Right kidney (tissue), 1 donor: ENCODE measurements around the gene UGT2B17.
"Not testable (repeated sequence)": the region's sequence is repeated elsewhere in the genome, so short reads cannot be mapped to it uniquely, and the experiment has no call there.

ENCODE experiments used
- DNase-seq: peaks from one replicate; pipeline ENCODE4 v3.0.0-alpha.2; 2016

The UGT2B17 gene

DNA sequence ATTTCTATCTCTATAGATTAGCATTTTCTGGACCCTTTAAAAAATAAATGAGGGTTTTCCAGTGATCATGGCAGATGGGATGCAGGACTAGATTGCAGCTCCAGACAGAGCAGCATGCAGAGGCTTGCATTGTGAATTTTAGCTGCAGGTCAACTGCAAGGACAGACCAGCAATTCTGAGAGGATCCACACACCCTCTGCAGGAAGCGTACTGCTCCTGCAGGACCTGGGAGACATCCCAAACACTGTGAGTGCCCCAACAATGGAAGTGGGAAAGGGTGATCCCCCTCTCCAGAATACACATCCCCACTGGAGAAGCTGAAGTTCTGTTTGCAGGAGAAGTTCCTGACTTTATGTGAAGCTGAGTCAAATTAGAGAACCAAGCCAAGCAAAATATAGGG, 7.1 kb downstream of the UGT2B17 start:
- DNase-seq = not testable (repeated sequence)

DNA sequence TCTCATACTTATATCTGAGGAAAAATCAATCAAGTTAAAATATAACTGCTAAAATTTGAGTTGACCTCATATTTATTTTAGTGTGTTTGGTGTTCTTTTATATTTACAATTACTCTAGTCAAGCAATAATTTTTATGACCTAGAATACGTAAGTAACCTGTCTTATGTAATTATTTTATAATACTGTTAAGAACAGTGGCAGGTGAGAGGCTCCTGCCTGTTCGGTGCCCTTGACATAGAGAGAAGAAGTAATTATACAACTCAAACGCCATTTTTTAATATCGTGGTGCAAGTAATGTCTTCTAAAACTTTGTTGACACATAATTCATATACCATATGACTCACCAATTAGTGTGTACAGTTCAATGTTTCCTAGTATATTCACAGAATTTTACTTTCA, 7.6 kb downstream of the UGT2B17 start:
- DNase-seq = not testable (repeated sequence)

DNA sequence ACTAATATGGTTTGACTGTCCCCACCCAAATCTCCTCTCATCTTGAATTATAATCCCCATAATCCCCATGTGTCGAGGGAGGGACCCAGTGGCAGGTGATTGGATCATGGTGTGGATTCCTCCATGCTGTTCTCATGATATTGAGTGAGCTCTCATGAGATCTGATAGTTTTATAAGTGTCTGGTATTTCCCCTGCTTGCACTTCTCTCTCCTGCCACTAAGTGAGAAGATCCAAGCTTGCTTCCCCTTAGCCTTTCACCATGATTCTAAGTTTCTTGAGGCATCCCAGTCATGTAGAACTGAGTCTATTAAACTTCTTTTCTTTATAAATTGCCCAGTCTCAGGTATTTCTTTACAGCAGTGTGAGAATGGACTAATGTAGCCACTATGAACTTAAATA, 9.8 kb downstream of the UGT2B17 start:
- not testable (repeated sequence) for DNase-seq

DNA sequence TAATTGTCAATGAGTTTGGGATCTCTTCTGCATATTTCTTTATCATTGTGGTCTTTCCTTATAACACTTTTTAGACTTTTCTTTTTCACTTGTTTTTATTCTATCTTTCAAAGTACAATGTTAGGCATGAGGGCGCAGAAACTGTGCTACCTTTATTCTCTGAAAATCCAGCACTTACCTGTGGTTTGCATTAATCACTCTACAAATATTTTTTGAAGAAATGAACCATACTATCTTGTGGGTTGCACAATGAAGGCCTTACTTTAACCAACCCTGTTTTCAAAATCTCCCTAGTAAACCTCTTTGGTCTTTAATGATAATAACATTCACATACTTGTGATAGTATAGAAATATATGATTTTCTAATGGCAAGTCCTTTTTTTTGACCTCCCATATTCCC, 11.0 kb downstream of the UGT2B17 start:
- not testable (repeated sequence) for DNase-seq

DNA sequence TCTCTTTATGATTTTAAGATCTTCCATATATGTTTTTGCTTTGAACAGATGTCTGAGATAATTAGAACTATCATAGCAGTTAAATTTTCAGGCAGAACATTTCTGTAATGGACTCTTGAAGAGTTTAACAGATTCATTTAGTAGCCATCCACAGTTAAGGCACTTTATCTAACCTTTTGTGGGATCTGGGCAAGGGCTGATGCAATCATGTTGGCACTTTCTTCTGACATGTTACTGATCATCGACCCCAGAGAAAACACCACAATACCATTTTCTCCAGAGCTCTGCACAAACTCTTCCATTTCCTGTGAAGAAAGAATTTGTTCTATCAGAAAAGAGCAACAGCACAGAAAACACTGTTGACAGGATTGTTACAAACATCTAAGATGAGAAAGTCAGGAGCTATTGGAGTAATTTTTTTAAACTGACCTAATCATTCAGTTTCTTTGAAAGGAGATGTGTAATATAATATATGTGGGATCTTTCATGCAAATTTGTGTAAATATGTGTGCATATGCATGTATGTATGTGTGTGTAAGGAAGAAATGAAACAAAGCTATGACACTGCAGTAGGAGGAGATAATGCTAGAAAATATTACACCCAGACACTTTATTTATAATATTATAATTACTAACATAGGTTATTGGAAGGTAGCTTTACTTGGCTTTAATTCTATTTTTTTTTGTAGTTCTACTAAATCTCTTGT, 15.6 kb downstream of the UGT2B17 start:
- not testable (repeated sequence) for DNase-seq

DNA sequence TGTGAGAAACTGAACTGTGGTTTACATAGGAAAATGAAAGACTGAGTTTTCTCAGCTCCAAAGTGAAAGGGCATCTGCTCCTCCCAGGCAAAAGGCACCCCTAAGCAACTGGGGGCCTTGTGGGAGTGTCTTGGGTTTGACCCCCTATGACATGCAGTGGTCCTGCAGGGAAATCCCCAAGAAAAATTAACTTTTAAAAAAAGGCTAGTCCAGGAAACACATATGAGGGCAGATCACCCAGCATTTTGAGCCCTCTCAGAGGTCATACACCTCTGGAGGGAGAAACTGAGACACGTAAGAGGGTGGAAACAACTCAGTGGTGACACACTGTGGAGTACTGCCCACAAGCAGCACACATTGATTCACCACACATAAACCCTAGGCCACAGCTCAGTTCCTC, 22.3 kb downstream of the UGT2B17 start:
- not testable (repeated sequence) for DNase-seq

DNA sequence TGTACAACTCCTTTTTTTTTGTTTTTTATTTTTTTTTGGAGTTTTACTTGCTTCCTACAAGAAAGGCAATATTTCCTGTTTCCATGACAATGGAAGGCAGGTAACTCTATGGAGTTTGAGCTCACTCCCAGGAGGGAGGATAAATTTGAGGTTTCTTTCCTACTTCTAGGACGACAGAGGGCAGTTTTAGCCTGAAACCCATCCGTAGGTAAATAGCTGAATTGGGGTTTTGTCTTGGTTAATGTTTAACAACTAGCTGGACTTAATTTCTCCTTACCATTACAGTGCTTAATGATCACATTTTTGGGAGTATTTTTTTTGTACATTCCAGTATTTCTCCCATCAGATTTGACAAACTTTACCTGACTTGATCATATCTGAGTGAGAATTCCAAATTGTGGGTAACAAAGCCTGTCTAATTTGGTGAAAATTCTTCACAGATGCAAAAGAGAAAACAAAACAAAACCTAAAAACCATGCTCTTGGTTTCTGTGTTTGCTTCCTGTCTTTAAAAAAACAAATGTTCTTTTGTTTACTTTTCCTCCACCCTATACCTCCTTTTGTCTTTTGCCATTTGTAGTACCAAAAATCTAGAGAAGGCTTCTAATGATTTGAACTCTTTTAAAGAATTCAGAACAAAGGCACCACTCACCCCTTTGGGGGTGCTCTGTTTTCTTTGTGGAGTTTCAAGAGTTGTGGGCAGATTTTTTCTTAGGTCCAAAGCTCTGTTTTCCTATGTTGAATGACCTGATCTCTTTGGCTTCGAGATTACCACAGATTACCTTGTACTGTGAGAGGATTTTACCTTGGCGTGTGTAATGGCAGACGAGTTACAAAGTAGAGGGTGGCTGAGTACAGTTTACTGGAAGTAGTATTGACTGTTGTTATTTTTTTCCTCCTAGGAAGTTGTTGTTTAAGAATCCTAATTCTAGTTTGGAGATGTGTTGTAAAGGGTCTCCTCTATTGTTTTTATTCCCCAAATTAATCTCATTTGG, 23.0 kb downstream of the UGT2B17 start:
- DNase-seq = not testable (repeated sequence)

DNA sequence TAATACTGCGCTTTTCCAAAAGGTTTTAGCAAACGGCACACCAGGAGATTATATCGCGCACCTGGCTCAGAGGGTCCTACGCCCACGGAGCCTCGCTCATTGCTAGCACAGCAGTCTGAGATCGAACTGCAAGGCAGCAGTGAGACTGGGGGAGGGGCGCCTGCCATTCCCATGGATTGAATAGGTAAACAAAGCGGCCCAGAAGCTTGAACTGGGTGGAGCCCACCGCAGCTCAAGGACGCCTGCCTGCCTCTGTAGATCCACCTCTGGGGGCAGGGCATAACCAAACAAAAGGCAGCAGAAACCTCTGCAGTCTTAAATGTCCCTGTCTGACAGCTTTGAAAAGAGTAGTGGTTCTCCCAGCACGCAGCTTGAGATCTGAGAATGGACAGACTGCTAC, 33.4 kb downstream of the UGT2B17 start:
- DNase-seq = not testable (repeated sequence)

DNA sequence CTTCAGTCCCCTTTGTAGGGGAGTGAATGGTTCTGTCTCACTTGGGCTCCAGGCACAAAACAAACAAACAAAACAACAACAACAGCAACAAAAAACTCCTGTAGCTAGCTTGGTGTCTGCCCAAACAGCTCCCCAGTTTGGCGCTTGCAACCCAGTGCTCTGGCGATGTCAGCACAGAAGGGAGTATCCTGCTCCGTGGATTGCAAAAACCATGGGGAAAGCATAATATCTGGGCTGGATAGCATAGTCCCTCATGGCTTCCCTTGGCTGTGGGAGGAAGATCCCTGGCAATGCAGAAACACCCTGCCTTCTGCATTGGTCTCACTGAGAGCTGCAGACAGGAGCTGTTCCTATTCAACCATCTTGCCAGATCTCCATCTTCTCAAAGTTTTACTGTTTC, 39.7 kb downstream of the UGT2B17 start:
- DNase-seq = no peak

DNA sequence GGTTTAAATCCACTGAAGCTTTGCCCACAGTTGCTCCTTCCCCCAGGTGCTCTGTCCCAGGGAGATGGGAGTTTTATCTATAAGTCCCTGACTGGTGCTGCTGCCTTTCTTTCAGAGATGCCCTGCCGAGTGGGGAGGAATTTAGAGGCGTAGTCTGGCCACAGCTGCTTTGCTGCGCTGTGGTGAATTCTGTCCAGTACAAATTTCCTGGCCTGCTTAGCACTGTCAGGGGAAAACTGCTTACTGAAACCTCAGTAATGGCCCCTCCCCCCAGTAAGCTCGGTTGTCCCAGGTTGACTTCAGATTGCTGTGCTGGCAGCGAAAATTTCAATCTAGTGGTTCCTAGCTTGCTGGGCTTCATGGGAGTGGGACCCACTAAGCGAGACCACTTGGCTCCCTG, 40.1 kb downstream of the UGT2B17 start:
- DNase-seq = no peak

DNA sequence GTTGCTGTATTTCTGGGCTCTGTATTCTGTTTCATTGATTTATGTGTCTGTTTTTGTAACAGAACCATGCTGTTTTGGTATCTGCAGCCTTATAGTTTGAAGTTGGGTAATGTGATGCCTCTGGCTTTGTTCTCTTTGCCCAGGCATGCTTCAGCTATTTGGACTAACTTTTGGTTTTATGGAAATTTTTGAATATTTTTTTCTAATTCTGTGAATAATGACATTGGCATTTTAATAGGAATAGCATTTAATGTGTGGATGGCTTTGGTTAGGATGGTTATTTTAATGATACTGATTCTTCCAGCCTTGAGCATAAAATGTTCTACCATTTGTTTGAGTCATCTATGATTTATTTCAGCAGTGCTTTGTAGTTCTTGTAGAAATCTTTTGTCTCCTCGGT, 53.9 kb downstream of the UGT2B17 start:
- not testable (repeated sequence) for DNase-seq

DNA sequence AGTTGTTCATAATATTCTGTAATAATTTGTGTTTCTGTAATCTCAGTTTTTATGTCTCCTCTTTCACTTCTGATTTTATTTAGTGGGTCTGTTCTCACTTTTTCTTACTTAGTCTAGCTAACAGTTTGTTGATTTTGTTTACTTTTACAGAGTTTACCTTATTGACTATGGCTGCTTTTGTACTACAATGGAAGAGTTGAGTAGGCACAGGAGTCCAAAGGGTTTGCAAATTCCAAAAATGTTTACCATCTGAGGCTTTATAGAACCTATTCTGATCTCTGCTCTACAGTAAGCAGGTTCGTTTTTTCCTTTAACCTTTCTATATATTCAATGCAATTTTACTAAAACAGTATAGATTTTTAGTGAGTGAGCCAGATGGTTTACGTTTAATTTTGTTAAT, 55.1 kb downstream of the UGT2B17 start:
- DNase-seq = no peak

DNA sequence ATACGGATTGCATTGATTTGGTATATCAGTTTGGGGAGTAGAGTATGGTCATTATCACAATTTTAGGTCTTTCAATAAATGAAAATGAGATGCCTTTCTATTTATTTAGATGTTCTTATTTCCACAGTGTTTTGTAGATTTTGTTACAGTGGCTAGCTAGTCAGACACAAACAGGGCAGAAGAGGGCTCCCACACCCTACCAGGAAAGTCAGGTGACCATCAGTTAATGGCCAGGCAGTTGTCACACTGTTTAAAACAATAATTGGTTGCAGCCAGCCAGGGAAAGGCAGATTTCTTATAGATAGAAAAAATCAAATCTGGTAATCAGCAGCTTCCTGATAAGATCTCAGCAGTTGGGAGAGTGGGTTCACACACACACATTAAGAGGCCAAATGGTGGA, 57.2 kb downstream of the UGT2B17 start:
- DNase-seq = no peak

DNA sequence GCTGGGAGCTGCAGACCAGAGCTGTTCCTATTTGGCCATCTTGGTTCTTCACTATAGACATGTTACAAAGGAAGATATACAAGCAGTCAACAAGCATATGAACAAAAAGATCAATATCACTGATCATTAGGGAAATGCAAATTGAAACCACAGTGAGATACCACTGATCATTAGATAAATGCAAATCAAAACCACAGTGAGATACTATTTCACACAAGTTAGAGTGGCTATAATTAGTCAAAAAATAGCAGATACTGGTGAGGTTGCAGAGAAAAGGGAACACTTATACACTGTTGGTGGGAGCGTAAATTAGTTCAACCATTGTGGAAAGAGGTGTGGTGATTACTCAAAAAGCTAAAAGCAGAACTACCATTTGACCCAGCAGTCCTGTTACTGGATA, 70.7 kb downstream of the UGT2B17 start:
- DNase-seq = not testable (repeated sequence)

DNA sequence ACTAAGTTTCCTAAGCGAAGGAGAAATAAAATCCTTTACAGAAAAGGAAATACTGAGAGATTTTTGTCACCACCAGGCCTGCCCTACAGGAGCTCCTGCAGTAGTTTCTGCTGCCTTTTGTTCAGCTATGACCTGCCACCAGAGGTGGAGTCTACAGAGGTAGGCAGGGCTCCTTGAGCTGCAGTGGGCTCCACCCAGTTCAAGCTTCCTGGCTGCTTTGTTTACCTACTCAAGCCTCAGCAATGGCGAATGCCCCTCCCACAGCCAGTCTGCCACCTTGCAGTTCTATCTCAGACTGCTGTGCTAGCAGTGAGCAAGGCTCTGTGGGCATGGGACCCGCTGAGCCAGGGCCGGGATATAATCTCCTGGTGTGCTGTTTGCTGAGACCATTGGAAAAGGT, 71.3 kb downstream of the UGT2B17 start:
- not testable (repeated sequence) for DNase-seq

DNA sequence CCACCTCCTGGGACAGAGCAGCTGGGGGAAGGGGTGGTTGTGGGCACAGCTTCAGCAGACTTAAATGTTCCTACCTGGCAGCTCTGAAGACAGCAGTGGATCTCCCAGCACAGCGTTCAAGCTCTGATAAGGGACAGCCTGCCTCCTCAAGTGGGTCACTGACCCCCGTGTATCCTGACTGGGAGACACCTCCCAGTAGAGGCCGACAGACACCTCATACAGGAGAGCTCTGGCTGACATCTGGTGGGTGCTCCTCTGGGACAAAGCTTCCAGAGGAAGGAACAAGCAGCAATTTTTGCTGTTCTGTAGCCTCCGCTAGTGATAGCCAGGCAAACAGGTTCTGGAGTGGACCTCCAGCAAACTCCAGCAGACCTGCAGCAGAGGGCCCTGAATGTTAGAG, 72.7 kb downstream of the UGT2B17 start:
- not testable (repeated sequence) for DNase-seq

DNA sequence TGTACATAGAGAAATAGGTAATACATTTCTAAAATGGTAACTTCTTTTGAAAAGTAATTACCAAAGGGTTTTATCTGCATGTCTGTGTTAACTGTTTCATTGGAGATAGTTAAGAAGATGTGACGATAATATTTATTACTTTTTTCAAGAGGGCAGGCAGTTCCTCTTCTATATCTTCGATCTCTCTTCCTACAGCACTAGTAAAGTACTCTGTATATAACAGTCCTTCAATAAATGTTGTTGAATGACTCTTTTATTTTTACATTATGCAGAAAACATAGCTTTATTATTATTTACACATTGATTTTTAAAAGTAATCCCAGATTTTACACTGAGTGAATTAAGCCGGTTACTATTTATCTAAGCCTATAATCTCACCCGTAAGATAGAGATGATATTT, 77.1 kb downstream of the UGT2B17 start:
- DNase-seq = no peak

DNA sequence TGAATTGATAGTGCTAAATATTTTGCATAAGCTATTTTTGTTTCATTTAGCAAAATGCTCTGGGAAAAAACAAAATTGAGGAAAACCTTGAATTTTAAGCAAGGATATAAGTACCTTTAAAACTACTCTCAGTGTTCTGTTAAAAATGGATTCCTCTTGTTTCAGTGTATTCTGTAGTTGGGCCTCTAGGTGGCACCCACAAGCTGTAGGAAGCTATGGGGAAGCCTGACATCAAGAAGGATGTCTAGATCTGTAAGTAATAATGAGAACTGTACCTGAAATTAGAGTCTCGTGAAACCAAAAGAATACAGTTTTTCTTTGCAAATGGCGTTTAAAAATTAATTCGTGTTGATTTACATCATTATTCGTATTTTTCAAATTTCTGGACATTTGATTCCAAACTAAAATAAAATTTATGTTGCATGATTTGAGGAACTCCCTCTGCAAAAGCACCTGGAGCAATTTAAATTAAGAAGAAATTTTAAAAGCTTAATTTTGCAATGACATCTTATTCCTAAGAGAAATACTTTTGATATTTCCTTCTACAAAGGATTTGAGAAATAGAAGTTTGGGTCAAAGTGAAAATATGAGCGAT, 77.6 kb downstream of the UGT2B17 start:
- no peak for DNase-seq

DNA sequence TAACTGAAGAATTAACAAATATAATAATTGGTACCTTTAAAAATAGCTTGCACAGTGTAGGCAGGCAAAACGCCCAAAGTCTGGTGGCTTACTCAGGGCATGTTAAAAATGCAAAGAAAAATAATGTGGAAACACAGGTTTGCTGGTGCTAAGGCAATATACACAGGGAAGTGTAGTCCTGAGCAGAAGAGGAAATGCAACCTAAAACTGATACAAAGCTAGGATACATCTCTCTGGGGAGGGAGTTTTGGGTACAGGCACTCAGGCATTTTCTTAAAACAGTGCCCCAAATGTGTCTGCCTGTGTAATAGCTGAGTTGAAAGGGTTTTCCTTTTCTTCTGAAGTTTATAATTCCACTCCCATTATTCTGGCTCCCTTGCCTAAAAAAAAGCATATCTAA, 81.4 kb downstream of the UGT2B17 start:
- DNase-seq = no peak

DNA sequence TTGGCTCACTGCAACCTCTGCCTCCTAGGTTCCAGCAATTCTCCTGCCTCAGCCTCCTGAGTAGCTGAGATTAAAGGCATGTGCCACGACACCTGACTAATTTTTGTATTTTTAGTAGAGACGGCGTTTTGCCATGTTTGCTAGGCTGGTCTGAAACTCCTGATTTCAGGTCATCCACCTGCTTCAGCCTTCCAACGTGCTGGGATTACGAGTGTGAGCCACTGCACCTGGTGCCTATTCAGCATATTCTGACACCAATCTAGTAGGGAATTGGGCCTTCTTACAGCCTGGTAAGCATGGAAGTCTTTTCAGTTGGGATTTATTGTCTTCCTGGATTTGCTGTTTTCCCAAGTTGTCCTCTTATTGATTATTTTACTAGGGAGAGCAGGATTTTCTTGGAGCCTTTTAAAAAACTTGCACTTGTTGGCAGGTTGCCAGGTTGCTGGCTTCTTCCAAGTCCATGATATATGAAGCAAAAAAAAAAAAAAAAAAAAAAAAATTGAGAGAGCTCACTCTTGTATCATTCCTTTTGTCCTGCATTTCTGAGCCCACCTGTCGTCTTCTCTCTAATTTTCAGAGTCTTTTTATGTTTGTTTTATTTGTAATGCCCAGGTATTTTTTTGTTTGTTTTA, 85.2 kb downstream of the UGT2B17 start:
- no peak for DNase-seq

DNA sequence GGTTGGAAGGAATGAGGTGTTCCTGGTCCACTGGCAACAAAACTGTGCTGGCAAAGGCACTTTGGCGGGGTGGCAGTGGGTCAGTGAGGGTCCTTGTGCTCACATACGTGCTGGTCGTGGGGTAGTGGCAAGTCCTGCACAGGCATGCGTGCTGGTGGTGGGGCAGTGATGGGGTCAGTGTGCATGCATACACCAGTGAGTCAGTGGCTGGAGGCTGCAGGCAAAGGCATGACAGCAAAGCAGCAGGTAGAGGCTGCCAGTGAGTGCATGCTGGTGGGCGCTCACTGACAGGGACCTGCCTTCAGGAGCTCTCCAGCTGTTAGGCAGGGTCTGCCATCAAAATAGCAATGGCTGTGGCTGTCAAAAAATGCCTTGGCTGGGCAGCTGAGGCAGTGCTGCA, 86.8 kb downstream of the UGT2B17 start:
- no peak for DNase-seq
